Esophagus squamous epithelium (tissue), 4 donors: ENCODE results near the gene TWIST2.

Experiments used
- POLR2A ChIP-seq, 4 donors: fragments of 450-650 bp; IDR thresholded peaks; one replicate each; pipeline ENCODE4 v1.6.1; 2017; ENCODE audit warnings: antibody characterized with exemption in 4 of 4, mild to moderate bottlenecking in 4 of 4, moderate library complexity in 3 of 4
- TF ChIP-seq, protein P1 (sequence below), 6 experiments: fragments of 450-650 bp in 4 of 6; fragments of 200-600 bp in 2 of 6; sonication (generic) in 2 of 6; IDR thresholded peaks; one replicate each; pipeline ENCODE4 v1.5.1; 2016 to 2019; ENCODE audit warnings: antibody characterized with exemption in 6 of 6, mild to moderate bottlenecking in 4 of 6, moderate library complexity in 4 of 6

DNA sequence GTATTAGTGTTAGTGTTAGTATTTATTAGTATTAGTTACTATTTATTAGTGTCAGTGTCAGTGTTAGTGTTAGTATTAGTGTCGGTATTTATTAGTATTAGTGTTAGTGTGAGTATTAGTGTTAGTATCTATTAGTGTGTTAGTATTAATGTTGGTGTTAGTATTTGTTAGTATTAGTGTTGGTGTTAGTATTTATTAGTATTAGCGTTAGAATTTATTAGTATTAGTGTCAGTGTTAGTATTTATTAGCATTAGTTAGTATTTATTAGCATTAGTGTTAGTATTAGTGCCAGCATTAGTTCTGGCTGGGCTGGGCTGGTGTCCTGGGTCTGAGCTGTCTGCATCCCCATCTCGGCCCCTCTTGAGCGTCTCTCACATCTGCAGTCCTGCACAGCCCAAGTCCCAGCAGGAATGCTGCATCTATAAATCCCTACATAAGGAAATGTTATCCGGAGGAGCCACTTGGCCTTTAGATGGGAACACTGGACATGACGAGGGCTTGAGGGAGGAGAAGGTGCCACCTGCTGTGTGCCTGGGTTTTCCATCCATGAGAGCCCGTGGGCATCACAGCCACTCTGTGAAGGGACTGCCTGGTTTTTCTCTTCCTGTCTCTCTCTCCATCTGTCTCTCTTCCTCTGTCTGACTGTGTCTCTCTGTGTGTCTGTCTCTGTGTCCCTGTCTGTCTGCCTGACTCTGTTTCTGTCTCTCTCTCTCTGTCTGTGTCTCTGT lies 33.6 kb downstream of the TWIST2 start:
- TF ChIP-seq, protein P1, sequence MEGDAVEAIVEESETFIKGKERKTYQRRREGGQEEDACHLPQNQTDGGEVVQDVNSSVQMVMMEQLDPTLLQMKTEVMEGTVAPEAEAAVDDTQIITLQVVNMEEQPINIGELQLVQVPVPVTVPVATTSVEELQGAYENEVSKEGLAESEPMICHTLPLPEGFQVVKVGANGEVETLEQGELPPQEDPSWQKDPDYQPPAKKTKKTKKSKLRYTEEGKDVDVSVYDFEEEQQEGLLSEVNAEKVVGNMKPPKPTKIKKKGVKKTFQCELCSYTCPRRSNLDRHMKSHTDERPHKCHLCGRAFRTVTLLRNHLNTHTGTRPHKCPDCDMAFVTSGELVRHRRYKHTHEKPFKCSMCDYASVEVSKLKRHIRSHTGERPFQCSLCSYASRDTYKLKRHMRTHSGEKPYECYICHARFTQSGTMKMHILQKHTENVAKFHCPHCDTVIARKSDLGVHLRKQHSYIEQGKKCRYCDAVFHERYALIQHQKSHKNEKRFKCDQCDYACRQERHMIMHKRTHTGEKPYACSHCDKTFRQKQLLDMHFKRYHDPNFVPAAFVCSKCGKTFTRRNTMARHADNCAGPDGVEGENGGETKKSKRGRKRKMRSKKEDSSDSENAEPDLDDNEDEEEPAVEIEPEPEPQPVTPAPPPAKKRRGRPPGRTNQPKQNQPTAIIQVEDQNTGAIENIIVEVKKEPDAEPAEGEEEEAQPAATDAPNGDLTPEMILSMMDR (IDR thresholded peaks at IDR 0.05), result no peak
- no peak for TF ChIP-seq POLR2A (IDR thresholded peaks at IDR 0.05)
